GM18508 (cell line): ENCODE measurements around the gene CDA.

Experiments used
- ATAC-seq: cut with Tn5 transposase; IDR thresholded peaks from one replicate; pipeline ENCODE4 v1.9.1; 2021; ENCODE audit warnings: moderate number of reproducible peaks; ENCODE audit not compliant: insufficient read depth, unreplicated experiment

Gene CDA

DNA sequence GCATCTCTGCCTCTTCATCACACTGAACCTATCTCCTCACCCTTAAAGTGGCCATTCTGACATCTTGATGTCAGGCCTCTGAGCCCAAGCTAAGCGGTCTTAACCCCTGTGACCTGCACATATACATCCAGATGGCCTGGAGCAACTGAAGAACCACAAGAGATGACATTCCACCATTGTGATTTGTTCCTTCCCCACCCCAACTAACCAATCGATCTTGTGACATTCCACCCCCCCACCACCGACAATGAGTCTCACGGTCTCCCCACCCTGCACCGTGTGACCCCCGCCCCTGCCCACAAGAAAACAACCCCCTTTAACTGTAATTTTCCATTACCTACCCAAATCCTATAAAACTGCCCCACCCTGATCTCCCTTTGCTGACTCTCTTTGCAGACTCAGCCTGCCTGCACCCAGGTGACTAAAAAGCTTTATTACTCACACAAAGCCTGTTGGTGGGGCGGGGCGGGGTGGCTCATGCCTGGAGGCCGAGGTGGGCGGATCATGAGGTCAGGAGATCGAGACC is 23.4 kb downstream of the CDA start:
- ATAC-seq = no peak

DNA sequence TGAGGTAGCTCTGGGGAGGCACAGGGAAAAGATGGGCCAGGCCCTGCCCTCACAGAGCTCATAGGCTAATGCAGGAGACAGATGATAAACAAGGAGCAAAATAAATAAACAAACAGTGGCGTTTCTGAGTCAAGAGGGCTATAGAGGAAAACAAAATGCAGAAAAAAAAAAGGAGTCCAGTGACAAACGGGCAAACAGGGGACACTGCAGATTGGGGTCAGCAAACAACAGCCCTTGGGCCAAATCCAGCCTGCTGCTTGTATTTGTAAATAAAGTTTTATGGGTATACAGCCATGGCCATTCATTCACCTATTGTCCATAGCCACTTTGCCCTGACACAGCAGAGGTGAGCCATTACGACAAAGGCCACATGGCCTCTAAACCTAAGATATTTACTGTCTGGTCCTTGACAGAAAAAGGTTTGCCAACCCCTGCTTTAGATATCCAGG is 25.3 kb downstream of the CDA start:
- ATAC-seq = no peak

DNA sequence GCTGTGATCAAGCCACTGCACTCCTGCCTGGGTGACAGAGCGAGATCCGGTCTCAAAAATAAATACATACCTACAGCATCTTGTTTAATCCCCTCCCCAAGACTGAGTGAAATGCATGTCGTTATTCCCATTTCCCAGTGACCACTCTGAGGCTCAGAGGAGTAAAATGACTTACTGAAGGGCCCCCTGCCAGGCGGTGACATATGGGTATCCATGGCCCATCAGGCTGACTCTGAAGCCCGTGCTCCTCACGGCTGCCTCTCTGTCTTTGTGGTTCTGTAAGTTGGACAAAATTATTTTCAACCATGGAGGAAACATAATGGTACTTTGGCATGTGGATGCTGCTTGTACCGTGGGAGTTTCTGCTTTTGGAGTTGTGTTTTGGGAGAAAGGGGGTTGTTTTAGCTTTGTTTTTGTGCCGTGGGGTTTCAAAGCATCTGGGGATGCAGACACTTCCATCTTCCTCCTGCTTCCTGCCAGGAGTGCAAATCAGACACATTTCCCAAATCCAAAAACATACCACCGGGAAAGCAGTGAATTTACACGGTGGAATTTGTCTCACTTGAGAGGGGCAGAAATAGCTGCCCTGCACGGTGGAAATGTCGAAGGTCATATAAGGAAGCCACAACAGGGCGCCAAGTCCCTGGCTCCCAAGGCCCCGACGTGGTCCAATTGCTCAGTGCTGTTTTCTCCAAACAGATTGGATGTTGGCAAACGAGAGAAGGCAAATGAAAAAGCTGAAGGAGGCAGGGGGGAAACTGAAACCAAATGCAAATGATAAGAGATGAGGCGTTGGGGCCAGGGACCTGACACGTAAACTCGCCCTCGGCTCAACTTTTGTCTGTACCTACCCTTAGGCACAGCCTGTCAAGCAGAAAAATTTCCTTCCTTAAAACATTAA is 27.3 kb downstream of the CDA start:
- ATAC-seq = no peak

DNA sequence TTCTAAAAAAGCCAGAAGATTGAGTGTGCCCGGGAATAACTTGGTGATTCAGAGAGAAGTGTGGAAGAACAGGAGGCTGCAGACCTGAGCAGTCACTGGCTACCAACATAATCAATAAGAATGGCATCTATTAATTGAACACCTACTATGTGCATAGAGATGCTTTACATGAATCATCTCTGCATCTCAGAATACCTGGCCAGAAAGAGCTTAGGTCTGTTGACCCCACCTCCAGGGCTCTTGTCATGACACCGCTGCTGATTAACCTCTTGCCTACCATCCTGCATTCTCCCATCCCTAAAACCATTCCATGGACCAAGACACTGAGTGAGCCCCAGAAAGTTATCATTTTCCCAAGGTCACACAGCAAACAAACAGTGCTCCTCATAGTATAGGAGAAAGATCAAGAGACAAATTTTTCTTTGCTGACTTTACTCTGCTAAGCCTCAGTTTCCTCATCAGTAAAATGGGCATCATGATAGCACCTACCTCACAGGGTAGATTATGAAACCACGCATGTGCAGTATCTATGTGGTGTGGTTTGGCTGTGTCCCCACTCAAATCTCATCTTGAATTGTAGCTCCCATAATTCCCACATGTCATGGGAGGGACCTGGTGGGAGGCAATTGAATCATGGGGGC is 28.1 kb downstream of the CDA start:
- ATAC-seq = no peak

DNA sequence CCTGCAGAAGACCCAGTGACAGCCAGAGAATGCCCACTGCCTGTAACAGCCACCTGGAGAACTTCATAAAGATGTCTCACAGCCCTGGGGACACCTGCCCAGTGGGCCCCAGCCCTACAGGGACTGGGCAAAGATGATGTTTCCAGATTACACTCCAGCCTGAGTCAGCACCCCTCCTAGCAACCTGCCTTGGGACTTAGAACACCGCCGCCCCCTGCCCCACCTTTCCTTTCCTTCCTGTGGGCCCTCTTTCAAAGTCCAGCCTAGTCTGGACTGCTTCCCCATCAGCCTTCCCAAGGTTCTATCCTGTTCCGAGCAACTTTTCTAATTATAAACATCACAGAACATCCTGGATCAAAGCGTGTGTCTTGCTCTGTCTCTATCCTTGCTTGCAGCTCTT is 29.7 kb downstream of the CDA start:
- no peak for ATAC-seq

DNA sequence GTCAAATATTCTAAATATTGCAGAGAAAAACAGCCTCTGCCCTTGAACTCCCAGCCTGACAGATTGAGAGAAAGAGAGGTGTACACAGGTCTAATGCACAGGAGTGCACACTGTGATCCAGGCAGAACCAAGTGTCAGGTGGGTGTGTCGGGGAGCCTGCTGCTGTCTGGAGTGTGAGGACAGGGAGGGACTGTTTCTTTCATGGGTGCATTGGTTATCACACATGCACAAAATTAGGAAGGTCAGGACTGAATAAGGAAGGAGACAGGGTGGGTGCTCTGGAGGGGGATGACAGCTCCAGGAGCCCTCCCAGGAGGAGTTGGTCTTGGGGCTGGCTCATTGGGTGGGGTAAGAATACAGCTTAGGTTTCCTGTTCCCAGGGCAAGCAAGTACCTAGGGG is 31.1 kb downstream of the CDA start:
- ATAC-seq = no peak

DNA sequence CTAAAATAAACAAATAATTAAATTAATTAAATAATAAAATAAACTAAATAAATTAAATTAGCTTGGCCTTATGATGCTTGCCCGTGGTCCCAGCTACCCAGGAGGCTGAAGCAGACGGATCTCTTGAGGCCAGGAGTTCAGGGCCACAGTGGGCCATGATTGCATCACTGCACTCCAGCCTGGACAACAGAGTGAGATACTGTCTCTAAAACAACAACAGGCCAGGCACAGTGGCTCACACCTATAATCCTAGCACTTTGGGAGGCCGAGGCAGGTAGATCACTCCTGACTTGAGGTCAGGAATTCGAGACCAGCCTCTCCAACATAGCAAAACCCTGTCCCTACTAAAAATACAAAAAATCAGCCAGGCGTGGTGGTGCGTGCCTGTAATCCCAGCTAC is 32.1 kb downstream of the CDA start:
- no peak for ATAC-seq

DNA sequence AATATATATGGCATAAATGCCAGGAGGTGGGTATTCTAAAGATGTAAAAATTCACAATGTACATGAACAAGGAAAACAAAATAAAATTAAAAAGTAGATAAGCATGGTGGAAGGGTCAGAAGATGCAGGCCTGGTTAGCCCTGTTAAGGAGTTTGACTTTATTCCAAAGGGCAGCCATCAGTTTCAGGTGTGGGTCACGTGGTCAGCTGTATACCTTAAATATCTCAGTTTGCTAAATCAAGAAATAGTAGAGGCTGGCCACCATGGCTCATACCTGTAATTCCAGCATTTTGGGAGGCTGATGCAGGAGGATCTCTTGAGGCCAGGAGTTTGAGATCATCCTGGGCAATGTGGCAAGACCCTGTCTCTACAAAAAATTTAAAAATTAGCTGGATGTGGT is 35.8 kb downstream of the CDA start:
- no peak for ATAC-seq

DNA sequence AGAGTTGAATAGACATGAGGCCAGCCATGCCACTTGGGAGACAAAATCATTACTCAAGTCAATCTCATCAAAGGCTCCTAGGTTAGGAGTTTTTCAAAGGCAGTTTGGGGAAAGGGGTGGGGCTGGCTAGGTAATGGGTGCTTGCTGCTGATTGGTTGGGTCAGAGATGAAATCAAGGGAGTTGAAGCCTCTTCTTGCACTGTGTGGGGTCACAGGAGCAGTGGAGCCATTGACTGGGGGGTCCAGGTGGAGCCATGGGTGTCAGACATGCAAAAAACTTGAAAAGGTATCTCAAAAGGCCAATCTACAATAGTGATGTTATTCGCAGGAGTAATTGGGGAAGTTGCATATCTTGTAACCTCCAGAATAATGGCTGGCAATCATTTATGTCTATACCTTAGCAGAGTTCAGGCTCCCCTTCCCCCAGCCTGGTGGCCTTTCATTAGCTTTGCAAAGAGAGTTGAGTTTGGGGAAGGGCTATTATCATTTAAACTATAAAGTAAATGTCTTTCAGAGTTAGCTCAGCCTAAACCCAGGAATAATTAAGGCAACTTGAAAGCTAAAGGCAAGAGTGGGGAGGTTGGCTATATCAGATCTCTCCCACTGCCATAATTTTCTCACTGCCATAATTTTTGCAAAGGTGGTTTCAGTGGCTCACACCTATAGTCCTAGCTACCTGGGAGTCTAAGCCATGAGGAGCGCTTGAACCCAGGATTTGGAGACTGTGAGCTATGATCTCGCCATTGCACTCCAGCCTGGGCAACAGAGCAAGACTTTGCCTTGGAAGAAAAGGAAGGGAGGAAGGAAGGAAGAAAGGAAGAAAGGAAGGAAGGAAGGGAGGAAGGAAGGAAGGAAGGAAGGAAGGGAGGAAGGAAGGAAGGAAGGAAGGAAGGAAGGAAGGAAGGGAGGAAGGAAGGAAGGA is 36.5 kb downstream of the CDA start:
- no peak for ATAC-seq

DNA sequence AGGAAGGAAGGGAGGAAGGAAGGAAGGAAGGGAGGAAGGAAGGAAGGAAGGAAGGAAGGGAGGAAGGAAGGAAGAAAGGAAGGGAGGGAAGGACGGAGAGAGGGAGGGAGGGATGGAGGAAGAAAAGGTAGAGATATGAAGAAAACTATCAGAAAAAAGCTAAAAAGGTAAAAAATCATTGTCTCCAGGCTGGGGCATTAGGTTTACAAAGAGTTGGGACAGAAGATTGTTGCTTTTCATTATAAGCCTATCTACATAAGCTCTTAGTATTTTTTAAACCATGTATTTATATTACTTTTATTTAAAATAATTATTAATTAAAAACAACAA is 37.2 kb downstream of the CDA start:
- ATAC-seq = no peak

DNA sequence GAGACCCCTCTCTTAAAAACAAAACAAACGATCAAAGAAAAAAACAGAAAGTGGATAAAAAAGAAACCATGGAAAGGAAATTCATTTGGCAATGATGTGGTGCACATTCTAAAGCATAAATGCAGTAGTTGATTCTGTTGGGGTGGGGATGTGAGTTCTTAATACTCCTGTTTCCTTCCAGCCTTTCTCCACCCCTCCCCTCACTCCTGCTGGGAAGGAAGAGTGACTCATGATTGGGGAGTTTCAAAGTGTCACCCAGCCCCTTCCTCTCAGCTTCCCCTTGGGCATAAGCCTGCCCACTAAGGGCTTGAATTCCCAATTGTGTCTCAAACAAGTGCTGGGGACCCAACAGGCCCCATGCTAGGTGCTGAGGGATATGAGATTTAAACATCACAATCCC is 37.6 kb downstream of the CDA start:
- ATAC-seq = no peak

DNA sequence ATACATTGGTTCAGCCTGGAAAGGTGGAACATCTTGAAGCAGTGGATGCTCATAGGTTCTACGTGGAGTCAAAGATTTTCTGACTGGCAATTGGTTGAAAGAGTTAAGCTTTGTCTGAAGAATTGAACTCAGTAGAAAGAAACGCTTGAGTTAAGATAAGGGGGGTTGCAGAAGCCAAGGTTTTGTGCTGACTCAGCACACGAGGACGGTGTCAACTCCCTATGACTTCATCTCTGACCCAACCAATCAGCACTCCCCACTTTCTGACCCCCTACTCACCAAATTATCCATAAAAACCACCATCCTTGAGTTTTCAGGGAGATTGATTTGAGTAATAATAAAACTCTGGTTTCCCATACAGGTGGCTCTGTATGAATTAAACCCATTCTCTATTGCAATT is 41.8 kb downstream of the CDA start:
- ATAC-seq = no peak

DNA sequence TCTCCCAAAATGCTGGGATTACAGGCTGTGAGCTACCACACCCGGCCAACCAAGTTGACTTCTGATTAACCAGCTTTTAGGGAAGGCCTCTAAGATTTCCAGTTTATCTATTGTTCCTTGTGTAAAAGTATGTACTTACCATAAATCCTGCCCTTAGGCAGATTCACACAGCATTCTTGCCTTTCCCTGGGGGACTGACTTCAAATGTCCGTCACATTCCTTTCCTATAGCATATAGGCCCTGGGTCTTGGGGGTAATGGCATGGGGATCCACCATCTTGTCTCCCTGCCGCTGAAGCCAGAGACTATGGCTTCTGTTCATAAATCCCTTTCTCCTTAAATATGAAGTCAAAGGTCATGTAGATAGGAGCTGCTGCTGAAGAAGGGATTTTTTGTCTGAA is 43.5 kb downstream of the CDA start:
- ATAC-seq = no peak

DNA sequence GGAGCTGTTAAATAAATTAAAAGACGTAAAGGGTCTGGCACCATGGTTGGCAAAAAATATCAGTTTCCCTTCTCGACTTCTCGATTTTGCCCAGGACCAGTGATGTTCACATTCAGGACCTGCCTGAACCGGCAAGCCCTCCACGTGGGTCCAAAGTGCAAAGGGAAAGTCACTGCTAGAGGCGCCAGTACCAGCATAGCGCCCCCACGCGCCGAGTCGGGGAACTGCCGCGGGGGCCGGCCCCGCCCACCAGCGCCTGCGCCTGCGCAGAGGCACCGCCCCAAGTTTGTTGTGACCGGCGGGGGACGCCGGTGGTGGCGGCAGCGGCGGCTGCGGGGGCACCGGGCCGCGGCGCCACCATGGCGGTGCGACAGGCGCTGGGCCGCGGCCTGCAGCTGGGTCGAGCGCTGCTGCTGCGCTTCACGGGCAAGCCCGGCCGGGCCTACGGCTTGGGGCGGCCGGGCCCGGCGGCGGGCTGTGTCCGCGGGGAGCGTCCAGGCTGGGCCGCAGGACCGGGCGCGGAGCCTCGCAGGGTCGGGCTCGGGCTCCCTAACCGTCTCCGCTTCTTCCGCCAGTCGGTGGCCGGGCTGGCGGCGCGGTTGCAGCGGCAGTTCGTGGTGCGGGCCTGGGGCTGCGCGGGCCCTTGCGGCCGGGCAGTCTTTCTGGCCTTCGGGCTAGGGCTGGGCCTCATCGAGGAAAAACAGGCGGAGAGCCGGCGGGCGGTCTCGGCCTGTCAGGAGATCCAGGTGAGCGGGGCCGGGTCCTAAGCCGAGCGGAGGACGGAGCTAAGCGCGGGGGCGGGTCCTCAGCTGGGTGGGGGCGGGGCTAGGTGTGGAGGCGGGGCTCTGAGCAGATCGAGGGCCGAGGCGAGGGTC is 44.5 kb downstream of the CDA start, which contains the start of gene PINK1:
PINK1 (plus strand) TSS at position 269 of the 875 bp plus-strand sequence; CDS start at position 360, 91 bp downstream.
- no peak for ATAC-seq

DNA sequence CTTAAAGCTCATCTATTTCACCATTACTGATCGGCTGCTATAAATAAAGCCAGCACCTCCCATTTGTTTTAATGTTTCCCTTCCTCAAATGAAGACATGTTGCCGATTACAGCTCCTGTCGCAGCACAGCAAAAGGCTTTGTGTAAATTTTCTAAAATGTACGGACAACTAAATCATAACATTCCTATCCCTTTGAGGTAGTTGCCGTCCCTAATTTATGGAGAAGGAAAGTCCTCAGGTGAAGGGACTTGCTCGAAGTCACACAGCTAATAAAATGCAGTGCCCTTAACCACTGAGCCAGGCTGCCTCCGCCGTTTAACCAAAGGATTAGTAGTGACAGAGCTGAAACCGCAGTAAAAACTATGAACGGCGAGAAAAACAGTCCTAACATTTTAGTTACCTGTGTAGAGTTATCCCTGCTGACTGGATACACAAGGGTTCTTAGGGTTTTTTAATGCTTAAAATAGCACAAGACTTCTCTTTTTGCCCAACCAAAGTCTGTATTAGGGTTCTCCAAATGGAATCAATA is 45.2 kb downstream of the CDA start:
- no peak for ATAC-seq

DNA sequence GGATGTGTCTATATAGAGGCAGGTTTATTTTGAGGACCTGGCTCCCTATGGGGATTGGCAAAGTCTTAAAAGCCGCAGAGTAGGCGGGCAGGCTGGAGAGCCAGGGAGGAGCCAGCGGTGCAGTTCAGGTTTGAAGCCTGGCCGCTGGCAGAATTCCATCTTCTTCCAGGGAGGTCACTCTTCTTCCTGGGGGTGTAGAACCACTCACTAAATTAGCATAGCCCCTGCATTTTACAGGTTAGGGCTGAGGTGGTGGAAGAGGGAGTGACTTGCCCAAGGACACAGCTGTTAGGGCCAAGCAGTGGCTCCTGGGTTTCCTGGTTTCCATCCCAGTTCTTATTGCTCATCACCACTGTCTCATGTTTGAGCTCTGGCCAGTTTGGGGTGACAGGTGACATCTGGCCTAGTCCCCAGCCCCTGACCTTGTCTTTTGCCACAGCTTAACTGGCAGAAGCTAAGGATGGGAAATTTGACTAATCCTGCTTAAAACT is 45.7 kb downstream of the CDA start:
- ATAC-seq = no peak

DNA sequence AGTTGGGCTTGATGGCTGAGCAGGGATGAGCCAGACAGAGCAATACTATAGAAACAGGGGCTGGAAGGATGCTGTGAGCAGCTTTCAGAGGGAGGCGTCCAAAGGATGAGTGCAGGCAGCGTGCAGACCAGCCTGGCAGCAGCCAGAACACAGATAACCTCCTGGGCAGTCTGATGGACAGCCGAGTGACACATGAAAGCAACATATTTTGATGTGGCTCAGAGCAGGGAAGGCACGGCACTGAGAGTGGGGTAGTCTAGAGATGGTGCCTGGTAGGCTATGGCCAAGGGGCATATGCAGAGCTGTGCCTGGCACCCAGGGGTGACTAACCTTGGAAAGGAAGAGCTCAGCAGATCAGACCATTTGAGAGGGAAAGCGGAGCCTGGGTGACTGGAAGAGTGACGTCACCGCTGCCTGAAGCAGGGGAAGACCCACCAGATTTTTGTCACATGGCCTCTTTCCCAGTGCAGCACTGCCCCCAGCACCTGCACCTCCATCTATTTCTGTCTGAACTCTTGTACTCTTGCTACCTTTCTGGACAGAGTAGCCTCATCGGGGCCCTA is 48.0 kb downstream of the CDA start:
- no peak for ATAC-seq

DNA sequence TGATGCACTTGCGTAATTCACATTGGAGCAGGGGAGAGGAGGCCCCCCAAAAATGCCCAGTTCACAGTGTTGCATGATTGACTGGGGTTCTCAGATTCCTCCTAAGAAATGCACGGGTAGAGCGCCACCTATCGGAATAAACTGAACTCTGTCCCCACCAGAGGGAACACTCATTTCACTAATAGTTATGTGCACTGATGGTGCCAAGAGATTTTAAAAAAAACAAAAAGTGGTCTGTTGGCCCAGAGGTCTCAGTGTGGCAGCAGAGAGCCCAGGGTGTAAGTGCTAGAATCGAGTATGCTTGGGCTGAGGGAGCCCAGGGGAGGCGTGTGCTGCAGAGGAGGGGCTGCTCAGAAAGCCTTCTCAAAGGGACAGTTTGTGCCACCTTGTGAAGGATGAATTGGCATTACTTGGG is 51.3 kb downstream of the CDA start:
- no peak for ATAC-seq

DNA sequence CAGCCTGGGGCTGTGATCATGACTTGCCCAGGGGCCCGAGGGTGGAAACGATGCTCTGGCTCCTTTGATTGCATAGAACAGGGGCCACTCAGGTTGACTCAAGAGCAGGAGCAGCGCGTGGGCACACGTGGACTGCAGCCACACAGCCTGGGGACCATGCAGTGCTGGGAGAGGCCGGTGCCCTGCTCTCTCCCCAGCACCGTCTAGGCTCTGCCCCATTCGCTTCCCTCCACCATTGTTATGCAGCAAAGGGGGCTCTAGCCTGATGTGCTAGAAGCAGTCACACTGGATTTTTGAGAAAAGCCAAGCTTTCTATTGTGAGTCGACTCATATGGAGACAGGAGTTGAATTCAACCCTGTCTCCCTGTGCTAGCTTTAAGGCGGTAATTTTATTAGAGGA is 53.1 kb downstream of the CDA start:
- no peak for ATAC-seq
